CD4-positive, alpha-beta memory T cell (primary cell): ENCODE data around the gene KCNAB3. TPM values are rescaled to one million over a fixed set of nuclear protein-coding genes. Genes with fewer than 3 reads are reported as not detected.

Experiments
- CTCF ChIA-PET: fragments of 350-600 bp; sonication (Branson Sonifier 250); formaldehyde crosslinking; loops from one replicate; lab custom pipeline; 2021; ENCODE audit warnings: inconsistent platforms; ENCODE audit not compliant: partially characterized antibody; lab: Charles Lee
- POLR2A ChIA-PET: fragments of 350-600 bp; sonication (Branson Sonifier 250); formaldehyde crosslinking; loops from one replicate; lab custom pipeline; 2021; ENCODE audit not compliant: partially characterized antibody; lab: Charles Lee
- DNase-seq, 5 donors: peaks; one replicate each; pipeline versions ENCODE4 v3.0.0 to v3.0.0-alpha.2; 2020 to 2022; ENCODE audit warnings: mixed read lengths in 1 of 5
- H3K27ac ChIP-seq: one replicate; pipeline ENCODE4 v1.7.0; 2013; ENCODE audit warnings: low read depth, low read length
- H3K27me3 ChIP-seq: 2 replicates; pipeline ENCODE4 v1.7.0; 2013; ENCODE audit warnings: mild to moderate bottlenecking, low read length, moderate library complexity; ENCODE audit not compliant: insufficient read depth
- H3K36me3 ChIP-seq: 2 replicates; pipeline ENCODE4 v1.7.0; 2013; ENCODE audit warnings: mild to moderate bottlenecking, low read length, moderate library complexity; ENCODE audit not compliant: insufficient read depth
- H3K4me1 ChIP-seq: 2 replicates; pipeline ENCODE4 v1.7.0; 2013; ENCODE audit warnings: mild to moderate bottlenecking, low read length, moderate library complexity; ENCODE audit not compliant: insufficient read depth
- H3K4me3 ChIP-seq, 2 donors: one replicate each; pipeline ENCODE4 v1.7.0; 2013; ENCODE audit warnings: low read length in 2 of 2, mild to moderate bottlenecking in 1 of 2
- H3K9me3 ChIP-seq, 2 donors: one replicate each; pipeline ENCODE4 v1.7.0; 2013; ENCODE audit warnings: low read length in 2 of 2, control low read depth in 1 of 2; ENCODE audit not compliant: control insufficient read depth in 1 of 2
- H3K27ac Mint-ChIP-seq, 7 donors: one replicate each; pipeline ENCODE4 v1.8.0; 2020 to 2021; ENCODE audit warnings: mixed read lengths in 7 of 7, mild to moderate bottlenecking in 6 of 7, inconsistent platforms in 3 of 7, moderate library complexity in 3 of 7
- H3K27me3 Mint-ChIP-seq, 2 donors: one replicate each; pipeline ENCODE4 v1.8.0; 2020 to 2021; ENCODE audit warnings: mixed read lengths in 2 of 2
- H3K36me3 Mint-ChIP-seq, 2 donors: one replicate each; pipeline ENCODE4 v1.8.0; 2020 to 2021; ENCODE audit warnings: mixed read lengths in 2 of 2, inconsistent platforms in 1 of 2, mild to moderate bottlenecking in 1 of 2
- H3K4me1 Mint-ChIP-seq, 4 donors: one replicate each; pipeline ENCODE4 v1.8.0; 2020 to 2021; ENCODE audit warnings: mixed read lengths in 4 of 4, mild to moderate bottlenecking in 1 of 4
- H3K4me3 Mint-ChIP-seq, 8 donors: one replicate each; pipeline ENCODE4 v1.8.0; 2020 to 2021; ENCODE audit warnings: mixed read lengths in 8 of 8, mild to moderate bottlenecking in 7 of 8, moderate library complexity in 6 of 8, inconsistent platforms in 3 of 8
- H3K9me3 Mint-ChIP-seq, 8 donors: one replicate each; pipeline ENCODE4 v1.8.0; 2020 to 2021; ENCODE audit warnings: mixed read lengths in 8 of 8, mild to moderate bottlenecking in 5 of 8, inconsistent platforms in 3 of 8, moderate library complexity in 1 of 8
- intact Hi-C: fragments of 100-400 bp; cut with micrococcal nuclease; formaldehyde crosslinking; loops from one replicate; pipeline ENCODE4 v1.15.1; 2023
- polyA plus RNA-seq, 2 donors: library from polyadenylated mRNA; unstranded; fragments of 300-500 nt; fragmentation: Illumina TruSeq; gene quantifications; one replicate each; pipeline ENCODE4 v1.2.3, GENCODE V29; 2021
- total RNA-seq, 2 experiments: library from RNA; stranded (reverse); gene quantifications; one replicate each; pipeline ENCODE4 v1.2.3, GENCODE V29; 2021

KCNAB3 gene
- total and polyA plus RNA-seq, 4 experiments from 2014 or later = 0.53 to 14.4 (median 13.4) TPM; not detected in 1

- H3K4me1 Mint-ChIP-seq = peaks cover 4 to 9% (median 4%) of the 10 kb centered on the region in 4 donors
- H3K9me3 ChIP-seq = no peaks in the 10 kb centered on the region
- peak overlapping the region in 1 of 7 donors; percentile 76 for H3K27ac Mint-ChIP-seq
- ChIA-PET CTCF (no interaction called here), POLR2A (interaction anchor here (1.0 kb wide), 1 partner anchor 9 kb away, joined by 4 read pairs; no protein-coding TSS in a partner anchor)
- intact Hi-C loops = no loop called here
- no peak for DNase-seq
- H3K9me3 Mint-ChIP-seq = peaks cover 0 to 1% (median 0%) of the 10 kb centered on the region in 8 donors
- no peak overlapping the region for H3K4me3 ChIP-seq
- peaks cover 4% of the 10 kb centered on the region for H3K4me1 ChIP-seq
- no peaks in the 10 kb centered on the region for H3K27me3 ChIP-seq
- H3K27ac ChIP-seq = no peak overlapping the region
- no peak overlapping the region for H3K4me3 Mint-ChIP-seq
- H3K36me3 ChIP-seq = peaks cover 76% of the 10 kb centered on the region
- no peaks in the 10 kb centered on the region for H3K27me3 Mint-ChIP-seq
- H3K36me3 Mint-ChIP-seq = peaks cover 65 to 75% of the 10 kb centered on the region in 2 donors
These were observed 20.6 kb downstream of the KCNAB3 start for GRCh38 chr17:7909089-7909488.

GRCh38 chr17:7903154-7904103, 26.2 kb downstream of the KCNAB3 start:
- peaks cover 90% of the 10 kb centered on the region for H3K36me3 ChIP-seq

GRCh38 chr17:7897773-7898172, 31.9 kb downstream of the KCNAB3 start:
- intact Hi-C loops = no loop called here
- Mint-ChIP-seq H3K4me1 (peaks cover 7 to 27% (median 11%) of the 10 kb centered on the region in 4 donors), H3K4me3 (no peak overlapping the region), H3K9me3 (no peaks in the 10 kb centered on the region), H3K27ac (peak overlapping the region; percentile 11 to 82 (median 38)), H3K27me3 (no peaks in the 10 kb centered on the region), H3K36me3 (peaks cover 65 to 84% of the 10 kb centered on the region in 2 donors)
- DNase-seq = peak; percentile 29 to 43 (median 36)
- POLR2A ChIA-PET = interaction anchor here (1.2 to 1.9 kb wide), 5 partner anchors 12 to 41 kb away, joined by 3 to 7 read pairs (median 5); partner anchors contain the start of genes CYB5D1, NAA38 and RNF227
- CTCF ChIA-PET = interaction anchor here (1.2 to 5.4 kb wide), 12 partner anchors 13 to 92 kb away, joined by 3 to 55 read pairs (median 6); partner anchors contain the start of gene NAA38
- Histone ChIP-seq H3K27ac (no peak overlapping the region), H3K9me3 (no peaks in the 10 kb centered on the region), H3K36me3 (peaks cover 80% of the 10 kb centered on the region), H3K27me3 (no peaks in the 10 kb centered on the region), H3K4me3 (no peak overlapping the region), H3K4me1 (no peaks in the 10 kb centered on the region)

More at GRCh38 chr17:7903154-7904103, 26.2 kb downstream of the KCNAB3 start:
- H3K4me1 Mint-ChIP-seq = peaks cover 0 to 2% (median 0%) of the 10 kb centered on the region in 4 donors
- H3K27me3 Mint-ChIP-seq = no peaks in the 10 kb centered on the region
- no peak overlapping the region for H3K4me3 Mint-ChIP-seq
- H3K4me1 ChIP-seq = no peaks in the 10 kb centered on the region
- no peaks in the 10 kb centered on the region for H3K27me3 ChIP-seq
- H3K9me3 ChIP-seq = no peaks in the 10 kb centered on the region
- intact Hi-C loops = no loop called here
- ChIA-PET CTCF (interaction anchor here (0.7 to 1.5 kb wide), 4 partner anchors 83 to 87 kb away, joined by 3 to 5 read pairs (median 4); no protein-coding TSS in a partner anchor), POLR2A (interaction anchor here (0.7 kb wide), 2 partner anchors 18 to 86 kb away, joined by 3 to 4 read pairs; no protein-coding TSS in a partner anchor)
- H3K4me3 ChIP-seq = no peak overlapping the region
- no peak overlapping the region for H3K27ac ChIP-seq
- H3K27ac Mint-ChIP-seq = peak overlapping the region in 3 of 7 donors; percentile 2 to 60 (median 60)
- no peaks in the 10 kb centered on the region for H3K9me3 Mint-ChIP-seq
- peaks cover 86 to 90% of the 10 kb centered on the region in 2 donors for H3K36me3 Mint-ChIP-seq
- DNase-seq = no peak

- H3K4me3 ChIP-seq = no peak overlapping the region
- ChIA-PET CTCF (interaction anchor here (0.6 to 5.4 kb wide), 12 partner anchors 16 to 92 kb away, joined by 3 to 55 read pairs (median 6); partner anchors contain the start of gene NAA38), POLR2A (interaction anchor here (1.3 to 1.9 kb wide), 3 partner anchors 11 to 40 kb away, joined by 5 to 7 read pairs (median 7); partner anchors contain the start of genes CYB5D1, NAA38 and RNF227)
- Mint-ChIP-seq H3K9me3 (no peaks in the 10 kb centered on the region), H3K27ac (peak overlapping the region in 4 of 7 donors; percentile 24 to 89 (median 32)), H3K27me3 (no peaks in the 10 kb centered on the region), H3K4me3 (no peak overlapping the region), H3K36me3 (peaks cover 62 to 80% of the 10 kb centered on the region in 2 donors), H3K4me1 (peaks cover 7 to 27% (median 11%) of the 10 kb centered on the region in 4 donors)
- H3K4me1 ChIP-seq = no peaks in the 10 kb centered on the region
- peaks cover 78% of the 10 kb centered on the region for H3K36me3 ChIP-seq
- intact Hi-C loops = no loop called here
- H3K27ac ChIP-seq = no peak overlapping the region
- no peaks in the 10 kb centered on the region for H3K27me3 ChIP-seq
- no peak for DNase-seq
- H3K9me3 ChIP-seq = no peaks in the 10 kb centered on the region
These were observed 32.6 kb downstream of the KCNAB3 start for GRCh38 chr17:7897090-7897489.

GRCh38 chr17:7894866-7895265, 34.8 kb downstream of the KCNAB3 start:
- no peaks in the 10 kb centered on the region for H3K27me3 Mint-ChIP-seq
- Histone ChIP-seq H3K27ac (no peak overlapping the region), H3K36me3 (peaks cover 84% of the 10 kb centered on the region), H3K9me3 (no peaks in the 10 kb centered on the region), H3K4me3 (no peak overlapping the region), H3K4me1 (peaks cover 2% of the 10 kb centered on the region), H3K27me3 (no peaks in the 10 kb centered on the region)
- no peak for DNase-seq
- intact Hi-C loops = no loop called here
- H3K36me3 Mint-ChIP-seq = peaks cover 70 to 82% of the 10 kb centered on the region in 2 donors
- ChIA-PET CTCF (interaction anchor here (1.0 to 1.2 kb wide), 2 partner anchors 32 to 96 kb away, joined by 3 to 4 read pairs; no protein-coding TSS in a partner anchor), POLR2A (no interaction called here)
- peak overlapping the region in 4 of 7 donors; percentile 7 to 66 (median 16) for H3K27ac Mint-ChIP-seq
- H3K9me3 Mint-ChIP-seq = no peaks in the 10 kb centered on the region
- H3K4me1 Mint-ChIP-seq = peaks cover 7 to 37% (median 14%) of the 10 kb centered on the region in 4 donors
- H3K4me3 Mint-ChIP-seq = no peak overlapping the region

GRCh38 chr17:7894226-7894625, 35.4 kb downstream of the KCNAB3 start:
- Histone ChIP-seq H3K36me3 (peaks cover 83% of the 10 kb centered on the region), H3K4me3 (no peak overlapping the region), H3K27ac (no peak overlapping the region), H3K9me3 (no peaks in the 10 kb centered on the region), H3K4me1 (peaks cover 8% of the 10 kb centered on the region), H3K27me3 (no peaks in the 10 kb centered on the region)
- ChIA-PET CTCF (interaction anchor here (1.0 to 1.2 kb wide), 2 partner anchors 31 to 96 kb away, joined by 3 to 4 read pairs; no protein-coding TSS in a partner anchor), POLR2A (no interaction called here)
- intact Hi-C loops = no loop called here
- peaks cover 64 to 81% of the 10 kb centered on the region in 2 donors for H3K36me3 Mint-ChIP-seq
- H3K4me3 Mint-ChIP-seq = no peak overlapping the region
- H3K4me1 Mint-ChIP-seq = peaks cover 7 to 37% (median 16%) of the 10 kb centered on the region in 4 donors
- H3K9me3 Mint-ChIP-seq = no peaks in the 10 kb centered on the region
- DNase-seq = no peak
- peak overlapping the region in 3 of 7 donors; percentile 27 to 57 (median 45) for H3K27ac Mint-ChIP-seq
- no peaks in the 10 kb centered on the region for H3K27me3 Mint-ChIP-seq
